Muscle of back (tissue), 11 donors: ENCODE measurements around the gene KLRK1. TPM values are rescaled to one million over a fixed set of nuclear protein-coding genes. Genes with fewer than 3 reads are reported as not detected.
"Not testable (repeated sequence)": the region's sequence is repeated elsewhere in the genome, so short reads cannot be mapped to it uniquely, and the experiment has no call there.

Experiments used
- DNase-seq, 3 donors: peaks; one replicate each; pipeline versions ENCODE4 v3.0.0 to v3.0.0-alpha.2; 2013
- polyA plus RNA-seq, 10 donors: library from polyadenylated mRNA; unstranded; fragments of 120-200 nt; gene quantifications; one replicate each; pipeline ENCODE4 v1.2.1, GENCODE V29; 2013; ENCODE audit not compliant: insufficient read length in 10 of 10

Gene KLRK1
- polyA plus RNA-seq, 10 donors: 0.20 to 2.0 (median 0.45) TPM

DNA sequence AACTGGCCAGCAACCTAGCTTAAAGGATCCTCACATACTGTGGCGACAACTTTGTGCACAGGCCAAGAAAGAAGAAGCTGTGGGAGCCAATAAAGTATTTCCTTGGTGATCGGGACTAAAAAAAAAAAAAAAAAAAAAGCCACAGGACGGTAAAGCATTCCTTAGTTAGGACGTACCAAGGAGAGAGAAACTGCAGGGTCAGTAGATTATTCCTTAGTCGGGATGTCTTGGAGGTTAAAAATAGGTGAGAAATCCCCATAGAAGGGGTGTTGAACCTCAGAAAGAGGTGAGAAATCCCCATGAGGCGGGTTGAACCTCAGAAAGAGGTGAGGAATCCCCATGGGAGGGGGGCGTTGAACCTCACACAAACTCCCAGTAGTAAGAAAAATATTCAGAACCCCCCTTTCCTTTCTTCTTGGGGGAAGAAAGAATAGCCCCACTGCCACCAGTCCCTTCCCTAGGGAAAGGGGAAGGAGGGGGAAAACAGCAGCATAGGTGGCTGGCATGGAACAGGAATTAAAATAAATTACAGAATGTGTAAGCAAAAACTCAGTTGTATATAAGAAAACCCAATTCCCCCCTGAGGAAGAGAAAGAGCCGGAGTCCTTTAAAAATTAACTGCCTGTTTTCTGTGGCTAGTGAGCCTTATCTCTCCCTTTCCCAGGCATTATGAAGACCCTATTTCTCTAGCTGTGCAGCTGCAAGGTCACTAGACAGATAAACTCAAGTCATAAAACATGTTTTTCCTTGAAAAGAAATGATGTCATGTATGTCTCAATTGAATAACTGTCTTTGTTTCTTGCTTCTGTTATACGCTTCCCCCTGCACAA, 26.8 kb downstream of the KLRK1 start:
- peak in 2 of 3 donors; percentile 16 to 44 for DNase-seq

DNA sequence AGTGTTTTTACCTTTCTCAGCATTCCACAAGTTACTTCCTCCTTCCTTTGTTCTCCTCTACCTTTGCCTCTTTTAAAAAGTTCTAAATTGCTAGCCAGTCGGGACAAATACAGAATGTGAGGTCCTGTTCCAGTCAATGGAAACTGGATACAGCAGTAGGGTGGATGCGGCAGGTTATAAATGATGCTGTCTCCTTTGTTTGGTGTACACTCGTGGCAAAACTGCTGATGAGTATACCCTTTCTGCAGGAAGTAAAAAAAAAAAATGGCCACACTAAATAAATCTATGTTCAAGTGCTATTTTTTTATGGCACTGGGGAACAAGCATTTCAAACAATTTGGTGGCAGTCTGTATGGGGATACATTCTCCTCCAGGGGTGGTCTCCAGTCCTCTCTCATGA, 27.5 kb downstream of the KLRK1 start:
- no peak for DNase-seq

DNA sequence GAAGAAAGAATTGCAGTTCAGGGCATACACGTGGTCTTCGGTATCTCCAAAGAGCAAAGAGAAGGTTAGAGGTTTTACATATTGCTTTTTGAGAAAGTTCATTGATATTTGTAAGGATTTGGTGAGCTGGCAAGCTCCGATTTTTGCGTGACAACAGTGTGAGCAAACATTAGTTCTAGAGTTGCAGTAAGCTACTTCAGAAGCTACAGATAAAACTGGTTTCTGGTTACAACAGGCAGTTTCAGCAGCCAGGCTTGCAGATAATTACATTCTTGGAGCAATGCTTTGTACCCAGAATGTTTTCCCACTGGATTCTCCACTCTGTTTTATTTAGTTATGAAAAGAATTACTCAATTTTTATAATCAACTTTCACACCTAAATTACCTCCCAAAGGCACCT, 28.2 kb downstream of the KLRK1 start:
- peak in 1 of 3 donors; percentile 7 for DNase-seq

DNA sequence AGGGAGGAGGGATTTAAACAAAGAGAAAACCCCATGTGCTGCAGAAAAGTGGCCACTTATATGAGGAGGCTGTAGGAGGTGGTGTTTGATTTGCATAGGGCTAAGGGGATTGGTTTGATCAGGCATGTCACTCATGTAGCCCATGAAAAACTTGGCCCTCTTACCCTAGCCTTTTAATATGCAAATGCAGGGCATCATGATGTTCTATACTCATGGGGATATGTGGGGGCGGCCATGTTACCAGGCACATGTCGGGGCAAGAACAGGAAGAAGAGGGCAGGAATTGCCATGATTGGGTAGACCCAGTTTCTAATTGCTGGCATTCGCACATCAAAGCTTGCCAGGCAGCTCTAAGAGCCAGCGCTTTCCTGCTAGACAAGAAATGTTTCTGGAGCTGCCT, 28.8 kb downstream of the KLRK1 start:
- DNase-seq: no peak

DNA sequence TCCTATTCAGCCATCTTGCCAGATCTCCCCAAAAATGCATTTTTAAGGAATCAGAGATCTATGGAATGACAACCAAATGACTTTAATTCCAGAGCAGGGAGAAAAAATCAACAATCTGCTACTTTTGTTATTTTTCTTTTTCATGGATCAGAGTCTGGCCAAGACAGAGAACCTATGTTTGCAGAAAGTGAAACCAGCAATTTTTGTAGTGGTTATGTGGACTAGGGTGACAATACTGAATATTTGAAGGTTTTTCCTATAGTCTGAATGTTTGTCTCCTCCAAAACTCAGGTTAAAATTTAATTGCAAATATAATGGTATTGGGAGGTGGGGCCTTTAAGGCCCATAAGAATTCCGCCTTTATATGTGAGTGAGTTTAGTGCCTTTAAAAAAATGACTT, 30.9 kb downstream of the KLRK1 start:
- no peak for DNase-seq

DNA sequence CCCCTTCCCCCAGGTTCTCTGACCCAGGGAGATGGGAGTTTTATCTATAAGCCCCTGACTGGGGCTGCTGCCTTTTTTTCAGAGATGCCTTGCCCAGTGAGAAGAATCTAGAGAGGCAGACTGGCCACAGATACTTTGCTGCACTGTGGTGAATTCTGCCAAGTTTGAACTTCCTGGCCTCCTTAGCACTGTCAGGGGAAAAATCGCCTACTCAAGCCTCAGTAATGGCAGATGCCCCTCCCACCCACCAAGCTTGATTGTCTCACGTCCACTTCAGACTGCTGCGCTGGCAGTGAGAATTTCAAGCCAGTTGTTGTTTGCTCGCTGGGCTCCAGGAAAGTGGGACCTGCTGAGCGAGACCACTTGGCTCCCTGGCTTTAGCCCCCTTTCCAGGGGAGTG, 31.7 kb downstream of the KLRK1 start:
- DNase-seq: no peak

DNA sequence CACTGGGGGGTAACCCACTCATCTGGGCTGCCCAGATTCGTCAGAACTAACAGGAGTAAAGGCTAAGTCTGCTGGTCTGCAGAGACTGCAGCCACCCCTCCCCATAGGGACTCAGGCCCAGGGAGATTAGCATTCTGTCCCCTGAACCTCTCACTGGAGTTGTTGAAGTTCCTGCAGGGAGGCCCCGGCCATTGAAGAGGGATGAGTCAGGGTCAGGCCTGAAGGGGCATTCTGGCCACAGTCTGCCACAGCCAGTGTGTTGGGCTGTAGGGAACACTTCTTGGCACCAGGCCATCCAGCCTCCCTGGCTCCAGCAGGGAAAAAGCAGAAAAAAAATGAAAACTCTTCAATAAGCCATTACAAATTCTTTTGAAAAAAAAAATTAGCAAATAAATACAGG, 35.3 kb downstream of the KLRK1 start:
- DNase-seq: no peak

DNA sequence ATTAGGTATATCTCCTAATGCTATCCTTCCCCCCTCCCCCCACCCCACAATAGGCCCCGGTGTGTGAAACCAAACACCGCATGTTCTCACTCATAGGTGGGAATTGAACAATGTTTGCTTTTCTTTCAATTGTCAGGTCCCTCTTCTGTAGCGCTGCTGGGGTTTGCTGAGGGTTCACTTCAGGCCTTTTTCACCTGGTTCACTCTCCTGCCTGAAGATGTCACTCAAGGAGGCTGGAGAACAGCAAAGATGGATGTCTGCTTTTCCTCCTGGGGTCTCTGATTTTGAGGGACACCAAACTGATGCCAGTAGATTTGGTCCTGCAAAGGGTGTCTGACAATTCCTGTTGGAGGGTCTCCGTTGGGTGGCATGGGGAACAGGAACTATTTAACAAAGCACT, 35.8 kb downstream of the KLRK1 start:
- DNase-seq: no peak

DNA sequence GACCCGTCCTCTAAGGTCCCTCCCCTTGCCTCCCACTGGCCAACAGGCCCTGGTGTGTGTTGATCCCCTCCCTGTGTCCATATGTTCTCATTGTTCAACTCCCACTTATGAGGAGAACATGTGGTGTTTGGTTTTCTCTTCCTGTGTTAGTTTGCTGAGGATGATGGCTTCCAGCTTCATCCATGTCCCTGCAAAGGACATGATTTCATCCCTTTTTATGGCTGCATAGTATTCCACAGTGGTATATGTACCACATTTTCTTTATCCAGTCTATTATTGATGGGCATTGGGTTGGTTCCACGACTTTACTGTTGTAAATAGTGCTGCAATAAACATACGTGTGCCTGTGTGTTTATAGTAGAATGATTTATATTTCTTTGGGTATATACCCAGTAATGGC, 38.4 kb downstream of the KLRK1 start:
- not testable (repeated sequence) for DNase-seq

DNA sequence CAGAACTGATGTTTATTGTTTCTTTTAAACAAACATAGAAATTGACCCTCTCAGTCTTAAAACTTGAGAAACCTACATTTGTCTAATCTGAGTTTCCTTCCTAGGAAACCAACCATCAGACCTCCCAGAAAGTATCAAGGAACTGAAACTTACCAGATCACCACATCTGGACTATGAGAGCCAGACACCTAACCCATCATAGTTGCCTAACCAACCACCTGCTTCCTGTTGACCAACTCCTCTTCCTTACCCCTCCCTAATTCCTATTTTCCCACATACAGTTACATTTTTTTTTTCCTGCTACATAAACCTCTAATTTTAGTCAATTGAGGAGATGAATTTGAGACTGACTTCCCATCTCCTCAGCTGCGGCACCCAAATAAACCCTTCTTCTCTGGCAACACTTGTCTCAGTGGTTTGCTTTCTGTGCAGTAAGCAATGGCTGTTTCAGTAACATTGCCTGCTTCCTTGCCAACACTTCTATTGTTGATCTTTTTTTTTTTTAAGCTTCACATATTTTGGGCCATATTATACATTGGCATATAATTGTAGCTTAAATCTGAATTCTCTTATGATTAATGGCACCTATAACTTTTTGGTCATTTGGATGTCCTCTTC, 47.8 kb downstream of the KLRK1 start:
- DNase-seq: no peak

DNA sequence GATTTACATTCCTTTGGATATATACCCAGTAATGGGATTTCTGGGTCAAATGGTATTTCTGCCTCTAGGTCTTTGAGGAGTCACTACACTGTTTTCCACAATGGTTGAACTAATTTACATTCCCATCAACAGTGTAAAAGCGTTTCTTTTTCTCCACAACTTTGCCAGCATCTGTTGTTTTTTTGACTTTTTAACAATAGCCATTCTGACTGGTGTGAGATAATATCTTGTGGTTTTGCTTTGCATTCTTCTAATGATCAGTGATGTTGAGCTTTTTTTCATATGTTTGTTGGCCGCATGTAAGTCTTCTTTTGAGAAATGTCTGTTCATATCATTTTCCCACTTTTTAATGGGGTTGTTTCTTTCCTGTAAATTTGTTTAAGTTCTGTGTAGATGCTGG, 48.9 kb downstream of the KLRK1 start:
- not testable (repeated sequence) for DNase-seq

DNA sequence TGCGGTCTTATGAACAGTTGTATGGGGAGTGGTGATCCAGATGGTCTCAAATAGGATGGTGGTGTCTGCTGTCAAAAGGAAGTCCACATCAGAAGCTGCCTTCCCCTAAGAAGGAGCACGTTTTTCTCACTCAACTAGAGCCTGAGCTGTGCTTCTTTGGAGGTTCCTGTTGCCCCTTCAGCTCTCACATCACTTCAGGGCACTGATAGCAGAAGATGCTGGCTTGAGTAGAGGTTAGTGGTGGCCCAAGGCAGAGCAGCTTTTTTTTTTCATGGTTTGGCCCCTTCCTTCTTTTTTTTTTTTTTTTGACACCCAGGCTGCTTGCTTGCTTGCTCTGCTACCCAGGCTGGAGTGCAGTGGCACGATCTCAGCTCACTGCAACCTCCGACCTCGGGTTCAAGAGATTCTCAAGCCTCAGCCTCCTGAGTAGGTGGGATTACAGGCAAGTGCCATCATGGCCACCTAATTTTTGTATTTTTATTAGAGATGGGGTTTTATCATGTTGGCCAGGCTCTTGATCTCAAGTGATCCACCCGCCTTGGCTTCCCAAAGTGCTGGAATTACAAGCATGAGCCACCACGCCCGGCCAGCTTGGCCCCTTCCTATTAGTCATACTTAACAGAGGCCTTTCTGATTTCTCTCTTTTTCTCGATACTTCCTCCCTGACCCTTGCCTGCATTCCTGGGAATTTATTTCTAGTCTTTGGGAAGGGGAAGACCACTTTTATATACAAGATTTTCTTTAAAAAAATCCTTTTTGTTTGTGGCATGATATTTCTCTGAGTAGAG, 50.6 kb downstream of the KLRK1 start:
- no peak for DNase-seq

DNA sequence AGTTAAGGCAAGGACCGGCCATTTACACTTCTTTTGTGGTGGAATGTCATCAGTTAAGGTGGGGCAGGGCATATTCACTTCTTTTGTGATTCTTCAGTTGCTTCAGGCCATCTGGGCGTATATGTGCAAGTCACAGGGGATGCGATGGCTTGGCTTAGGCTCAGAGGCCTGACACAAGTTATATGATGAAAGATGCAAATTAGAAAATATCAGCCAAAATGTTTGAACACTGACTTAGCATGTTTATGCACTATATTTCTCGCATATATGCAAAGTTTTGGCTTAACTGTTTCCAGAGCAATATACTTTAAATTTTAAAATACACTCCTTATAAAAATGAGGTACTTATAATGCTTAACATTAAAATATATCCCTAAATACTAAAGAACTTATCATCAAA, 51.4 kb downstream of the KLRK1 start:
- DNase-seq: not testable (repeated sequence)

DNA sequence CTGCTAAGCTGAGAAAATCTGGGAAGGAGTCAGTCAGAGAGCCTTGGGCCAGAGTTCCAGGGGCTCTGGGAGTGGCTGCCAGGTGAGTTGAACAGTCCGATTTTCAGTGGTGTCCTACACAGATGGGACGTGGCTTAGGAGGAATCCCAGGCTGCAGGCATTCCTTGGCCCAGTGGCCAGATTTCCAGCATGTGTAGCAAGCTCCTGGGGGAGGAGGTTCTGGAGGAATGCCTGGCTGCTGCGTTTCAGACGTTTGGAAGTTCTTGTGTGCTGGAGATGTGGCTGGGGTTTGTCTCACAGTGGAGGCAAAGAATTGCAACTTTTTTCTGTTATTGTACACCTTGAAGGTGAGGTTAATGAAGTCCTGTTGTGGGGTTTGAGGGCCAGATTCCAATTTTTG, 53.6 kb downstream of the KLRK1 start:
- DNase-seq: not testable (repeated sequence)

DNA sequence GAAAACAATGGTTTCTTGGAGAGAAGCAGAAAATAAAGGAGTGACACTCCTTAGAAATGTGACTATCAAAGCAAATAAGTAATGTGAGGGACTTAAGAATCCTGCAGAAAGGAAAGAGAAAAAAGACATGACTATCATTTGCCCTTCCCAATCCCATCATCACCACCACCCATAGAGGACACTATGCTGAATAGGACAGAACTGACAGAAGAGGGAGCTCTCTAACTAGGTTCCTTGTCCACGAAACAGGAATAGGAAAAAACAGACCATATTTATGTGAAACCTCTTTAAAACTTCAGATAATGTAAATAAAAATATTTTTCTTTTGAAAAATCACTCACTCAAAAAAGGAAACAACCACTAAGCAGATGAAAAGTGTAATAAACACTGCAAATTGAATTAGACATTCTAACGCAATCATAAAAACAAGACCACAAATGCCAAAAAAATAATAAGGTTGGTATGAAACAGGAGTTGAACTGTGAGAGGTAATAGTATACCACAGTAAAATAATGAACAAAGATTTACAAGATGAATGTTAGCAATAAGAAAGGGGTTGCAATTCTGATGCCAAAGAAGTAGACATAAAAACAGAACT, 58.1 kb downstream of the KLRK1 start:
- peak; percentile 34 to 56 (median 42) for DNase-seq

DNA sequence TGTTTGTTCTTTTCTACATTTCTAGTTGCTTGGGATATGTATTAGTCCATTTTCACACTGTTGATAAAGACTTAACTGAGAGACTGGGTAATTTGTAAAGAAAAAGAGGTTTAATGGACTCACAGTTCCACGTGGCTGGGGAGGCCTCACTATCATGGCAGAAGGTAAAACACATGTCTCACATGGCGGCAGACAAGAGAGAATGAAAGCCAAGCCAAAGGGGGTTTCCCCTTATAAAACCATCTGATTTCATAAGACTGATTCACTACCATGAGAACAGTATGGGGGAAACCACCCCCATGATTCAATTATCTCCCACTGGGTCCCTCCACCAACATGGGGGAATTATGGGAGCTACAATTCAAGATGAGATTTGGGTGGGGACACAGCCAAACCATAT, 61.1 kb downstream of the KLRK1 start:
- DNase-seq: not testable (repeated sequence)

Other genes starting within 250 kb of the KLRK1 start
- gene OLR1, start 217.9 kb downstream of the KLRK1 start, polyA plus RNA-seq: 1 to 10 TPM in 4 of 10 donors, under 1 TPM in 6; 0.17 to 1.6 (median 0.79) TPM
- under 1 TPM in 6 of 10 donors, not detected in 4; 0.07 to 0.49 (median 0.16) TPM for gene TMEM52B, start 211.0 kb downstream of the KLRK1 start, polyA plus RNA-seq
- gene GABARAPL1, start 177.2 kb downstream of the KLRK1 start, polyA plus RNA-seq: 10 to 100 TPM; 19.6 to 29.2 (median 24.8) TPM
- gene KLRD1, start 82.2 kb downstream of the KLRK1 start, polyA plus RNA-seq: 1 to 10 TPM in 2 of 10 donors, under 1 TPM in 8; 0.23 to 1.8 (median 0.49) TPM
- gene KLRC4, start 19.7 kb upstream of the KLRK1 start, polyA plus RNA-seq: under 1 TPM in 2 of 10 donors, not detected in 8; 0.35 to 0.41 TPM
- gene KLRC3, start 30.6 kb upstream of the KLRK1 start, polyA plus RNA-seq: under 1 TPM in 2 of 10 donors, not detected in 8; 0.19 to 0.32 TPM
- under 1 TPM in 3 of 10 donors, not detected in 7; 0.29 to 0.56 (median 0.47) TPM for gene KLRC2, start 46.0 kb upstream of the KLRK1 start, polyA plus RNA-seq
- gene KLRC1, start 63.3 kb upstream of the KLRK1 start, polyA plus RNA-seq: 1 to 10 TPM in 2 of 10 donors, under 1 TPM in 6, not detected in 2; 0.21 to 1.5 (median 0.38) TPM
- 1 to 10 TPM in 5 of 10 donors, under 1 TPM in 5; 0.38 to 7.6 (median 0.95) TPM for gene EIF2S3B, start 115.8 kb upstream of the KLRK1 start, polyA plus RNA-seq
- 10 to 100 TPM; 26.9 to 37.5 (median 29.4) TPM for gene MAGOHB, start 223.6 kb upstream of the KLRK1 start, polyA plus RNA-seq